Nephron progenitor cell (in vitro differentiated cells): ENCODE results near the gene QPCT.
A peak's percentile ranks its signal among the peaks of the same experiment; 100 is the strongest.

Experiments
- DNase-seq: peaks from one replicate; pipeline ENCODE4 v3.0.0; 2021
- H3K27ac Mint-ChIP-seq: 2 replicates; pipeline ENCODE4 v1.8.0; 2021; ENCODE audit warnings: mild to moderate bottlenecking, moderate library complexity, mixed read lengths
- H3K27me3 Mint-ChIP-seq: 2 replicates; pipeline ENCODE4 v1.8.0; 2021; ENCODE audit warnings: mild to moderate bottlenecking, low read depth, mixed read lengths; ENCODE audit not compliant: poor library complexity
- H3K36me3 Mint-ChIP-seq: 2 replicates; pipeline ENCODE4 v1.8.0; 2021; ENCODE audit warnings: low read depth, mixed read lengths
- H3K4me1 Mint-ChIP-seq: 2 replicates; pipeline ENCODE4 v1.8.0; 2021; ENCODE audit warnings: mixed read lengths
- H3K4me3 Mint-ChIP-seq: 2 replicates; pipeline ENCODE4 v1.8.0; 2021; ENCODE audit warnings: mild to moderate bottlenecking, moderate library complexity, mixed read lengths
- H3K9me3 Mint-ChIP-seq: 2 replicates; pipeline ENCODE4 v1.8.0; 2021; ENCODE audit warnings: mild to moderate bottlenecking, moderate library complexity, mixed read lengths
- TF ChIP-seq, protein P1 (sequence below): fragments of 200-600 bp; sonication (generic); IDR thresholded peaks from 2 replicates; pipeline ENCODE4 v1.5.0; 2021; ENCODE audit warnings: antibody characterized with exemption

QPCT gene

DNA sequence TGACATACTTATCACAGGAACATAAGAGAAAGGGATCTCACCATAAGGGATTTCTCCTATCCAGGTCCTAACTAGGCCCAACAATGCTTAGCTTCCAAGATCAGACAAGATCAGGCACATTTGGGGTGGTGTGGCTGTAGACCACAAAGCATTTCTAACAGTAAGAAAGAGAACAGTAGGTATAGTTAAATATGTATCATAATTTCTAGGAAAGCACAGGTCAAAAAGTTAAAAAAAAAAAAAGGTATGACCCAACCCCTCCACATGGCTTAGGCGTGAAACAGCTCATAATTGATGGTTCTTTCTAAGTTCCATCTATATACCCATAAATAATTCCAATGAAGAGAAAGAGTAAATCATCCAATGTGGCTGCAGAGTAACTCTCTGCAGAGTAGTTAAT lies 26.7 kb upstream of the QPCT start:
- Mint-ChIP-seq H3K27me3 (no peaks in the 10 kb centered on the region), H3K4me3 (peak overlapping the region; percentile 9), H3K27ac (peak overlapping the region; percentile 23), H3K36me3 (peaks cover 54% of the 10 kb centered on the region), H3K9me3 (peaks cover 3% of the 10 kb centered on the region), H3K4me1 (peaks cover 71% of the 10 kb centered on the region)
- TF ChIP-seq, protein P1, sequence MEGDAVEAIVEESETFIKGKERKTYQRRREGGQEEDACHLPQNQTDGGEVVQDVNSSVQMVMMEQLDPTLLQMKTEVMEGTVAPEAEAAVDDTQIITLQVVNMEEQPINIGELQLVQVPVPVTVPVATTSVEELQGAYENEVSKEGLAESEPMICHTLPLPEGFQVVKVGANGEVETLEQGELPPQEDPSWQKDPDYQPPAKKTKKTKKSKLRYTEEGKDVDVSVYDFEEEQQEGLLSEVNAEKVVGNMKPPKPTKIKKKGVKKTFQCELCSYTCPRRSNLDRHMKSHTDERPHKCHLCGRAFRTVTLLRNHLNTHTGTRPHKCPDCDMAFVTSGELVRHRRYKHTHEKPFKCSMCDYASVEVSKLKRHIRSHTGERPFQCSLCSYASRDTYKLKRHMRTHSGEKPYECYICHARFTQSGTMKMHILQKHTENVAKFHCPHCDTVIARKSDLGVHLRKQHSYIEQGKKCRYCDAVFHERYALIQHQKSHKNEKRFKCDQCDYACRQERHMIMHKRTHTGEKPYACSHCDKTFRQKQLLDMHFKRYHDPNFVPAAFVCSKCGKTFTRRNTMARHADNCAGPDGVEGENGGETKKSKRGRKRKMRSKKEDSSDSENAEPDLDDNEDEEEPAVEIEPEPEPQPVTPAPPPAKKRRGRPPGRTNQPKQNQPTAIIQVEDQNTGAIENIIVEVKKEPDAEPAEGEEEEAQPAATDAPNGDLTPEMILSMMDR, result no peak
- DNase-seq, result no peak

DNA sequence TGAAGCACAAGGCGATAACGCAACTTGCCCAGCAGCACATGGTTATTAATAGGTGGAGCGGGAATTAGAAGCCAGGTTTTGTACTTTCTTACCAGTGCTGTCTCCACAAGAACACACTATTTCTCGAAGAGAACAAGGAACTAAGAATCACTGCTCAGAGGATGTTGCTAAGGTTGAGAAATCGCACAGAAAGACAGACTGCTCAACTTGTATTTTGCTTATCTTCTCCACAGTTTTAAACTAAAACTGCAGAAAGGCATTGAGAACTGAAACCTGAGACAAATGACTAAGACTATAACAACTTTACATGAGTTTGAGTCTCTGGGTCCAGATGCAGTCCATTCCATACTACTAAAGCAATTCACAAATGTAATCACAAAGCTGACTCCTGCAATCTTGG lies 26.0 kb upstream of the QPCT start:
- H3K4me3 Mint-ChIP-seq, result peak overlapping the region; percentile 1
- peaks cover 48% of the 10 kb centered on the region for H3K36me3 Mint-ChIP-seq

DNA sequence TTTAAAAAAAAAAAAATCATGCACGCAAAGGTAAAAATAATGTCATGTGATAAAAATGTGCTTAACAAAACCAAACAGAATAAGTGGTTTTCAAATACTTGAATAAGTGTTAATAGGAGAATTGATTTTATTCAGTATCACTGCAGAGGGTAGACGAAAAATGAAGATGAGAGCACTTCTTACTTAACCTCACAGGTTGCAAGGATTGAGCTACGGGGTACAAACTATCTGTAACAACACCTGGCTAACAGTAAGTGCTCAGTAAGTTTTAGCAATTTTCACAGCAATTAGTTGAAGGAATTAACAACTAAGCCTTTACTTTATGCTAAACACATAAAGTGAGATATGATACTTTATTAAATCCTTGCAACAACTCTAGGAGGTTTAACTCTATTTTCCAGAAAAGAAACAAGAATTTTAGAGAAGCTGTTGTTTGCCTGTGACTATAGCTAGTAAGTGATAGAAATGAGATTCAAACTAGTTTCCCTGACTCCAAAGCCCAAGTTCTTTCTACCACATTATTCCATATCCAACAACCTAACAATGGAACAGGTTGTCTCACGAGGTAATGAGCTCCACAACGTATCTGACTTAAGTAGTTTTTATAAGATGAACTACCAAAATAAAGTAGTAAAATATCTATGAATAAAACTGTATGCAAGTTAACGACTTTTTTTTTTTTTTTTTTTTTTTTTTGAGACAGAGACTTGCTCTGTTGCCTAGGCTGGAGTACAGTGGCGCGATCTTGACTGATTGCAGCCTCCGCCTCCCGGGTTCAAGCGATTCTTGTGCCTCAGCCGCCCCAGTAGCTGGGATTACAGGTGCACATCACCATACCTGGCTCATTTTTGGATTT lies 24.4 kb upstream of the QPCT start:
- H3K27ac Mint-ChIP-seq, result no peak overlapping the region
- no peak overlapping the region for H3K4me3 Mint-ChIP-seq
- H3K27me3 Mint-ChIP-seq, result peaks cover 7% of the 10 kb centered on the region
- DNase-seq, result no peak
- peaks cover 77% of the 10 kb centered on the region for H3K4me1 Mint-ChIP-seq
- H3K36me3 Mint-ChIP-seq, result peaks cover 32% of the 10 kb centered on the region
- TF ChIP-seq, protein P1, result no peak
- H3K9me3 Mint-ChIP-seq, result no peaks in the 10 kb centered on the region

More for the DNA sequence above, 26.0 kb upstream of the QPCT start:
- Mint-ChIP-seq H3K4me1 (peaks cover 76% of the 10 kb centered on the region), H3K27ac (peak overlapping the region; percentile 16), H3K9me3 (peaks cover 3% of the 10 kb centered on the region), H3K27me3 (no peaks in the 10 kb centered on the region)
- no peak for DNase-seq
- TF ChIP-seq, protein P1, result no peak

DNA sequence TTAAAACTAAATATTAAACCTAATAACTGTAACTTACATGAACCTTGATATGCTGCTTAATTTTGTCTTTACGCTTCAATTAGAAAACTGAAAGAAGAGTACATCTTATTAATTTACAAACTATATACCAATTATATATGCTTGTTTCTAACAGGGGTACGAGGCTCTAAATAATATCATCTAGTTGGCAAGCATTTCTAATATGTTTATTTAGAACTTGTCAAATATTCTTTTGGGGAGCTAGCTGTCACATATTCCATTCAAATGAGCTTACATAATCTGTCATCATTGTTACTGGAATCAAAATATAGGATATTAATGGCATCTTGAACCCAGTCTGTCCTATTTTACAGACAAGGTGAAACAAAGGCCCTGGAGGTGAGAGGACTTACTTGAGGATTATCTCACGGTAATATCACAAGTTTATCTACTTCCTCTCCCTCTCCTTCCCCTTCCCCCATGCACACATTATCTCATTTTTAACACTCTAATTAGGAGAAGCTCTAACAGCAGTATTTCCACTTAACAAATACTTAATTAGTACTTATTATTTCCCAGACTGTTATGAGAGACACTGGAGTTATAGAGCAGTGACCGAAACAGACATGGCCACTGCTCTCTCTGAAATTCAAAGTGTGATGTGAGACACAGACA lies 23.3 kb upstream of the QPCT start:
- Mint-ChIP-seq H3K4me1 (peaks cover 67% of the 10 kb centered on the region), H3K4me3 (peak overlapping the region; percentile 66), H3K9me3 (no peaks in the 10 kb centered on the region), H3K27me3 (peaks cover 19% of the 10 kb centered on the region), H3K36me3 (peaks cover 20% of the 10 kb centered on the region), H3K27ac (no peak overlapping the region)
- no peak for DNase-seq
- TF ChIP-seq, protein P1, result no peak

DNA sequence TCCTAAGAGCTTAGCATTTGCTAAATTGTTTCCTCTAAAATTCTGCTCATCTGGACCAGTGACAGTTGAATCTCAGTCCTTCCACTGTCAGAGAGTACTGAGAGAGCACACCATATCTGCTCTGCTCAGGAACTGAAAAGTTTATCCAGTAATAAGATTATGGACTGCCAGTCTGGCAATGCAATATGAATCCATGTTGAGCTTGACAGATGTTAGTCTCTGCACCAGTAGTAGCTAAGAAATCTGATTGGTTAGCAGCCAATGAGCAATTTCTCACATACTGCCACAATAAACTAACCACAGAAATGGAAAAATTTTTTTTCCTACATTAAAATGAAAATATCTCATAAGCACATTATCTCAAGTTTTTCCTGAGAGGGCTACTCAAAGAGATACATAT lies 22.1 kb upstream of the QPCT start:
- peak overlapping the region; percentile 95 for H3K4me3 Mint-ChIP-seq
- no peak for DNase-seq

More for the DNA sequence above, 22.1 kb upstream of the QPCT start:
- TF ChIP-seq, protein P1, result no peak
- Mint-ChIP-seq H3K36me3 (peaks cover 12% of the 10 kb centered on the region), H3K27ac (no peak overlapping the region), H3K4me1 (peaks cover 58% of the 10 kb centered on the region), H3K9me3 (no peaks in the 10 kb centered on the region), H3K27me3 (peaks cover 31% of the 10 kb centered on the region)
